Astrocyte (in vitro differentiated cells and primary cell): ENCODE results near the gene PLOD1. TPM values are rescaled to one million over a fixed set of nuclear protein-coding genes. Genes with fewer than 3 reads are reported as not detected.
"Not testable (repeated sequence)": the region's sequence is repeated elsewhere in the genome, so short reads cannot be mapped to it uniquely, and the experiment has no call there.

ENCODE experiments used
- DNase-seq: peaks from one replicate; pipeline ENCODE4 v3.0.0-alpha.2; 2010; ENCODE audit warnings: low read depth
- FAIRE-seq: peaks from 2 replicates; lab custom pipeline; 2011; peaks lifted over from hg19 to GRCh38; lab: Jason Lieb, UNC
- H2AFZ ChIP-seq: 2 replicates; pipeline ENCODE4 v1.6.0; 2012; ENCODE audit warnings: low read depth, low read length, inconsistent platforms
- H3K27ac ChIP-seq: 2 replicates; pipeline ENCODE4 v1.5.1; 2011; ENCODE audit warnings: low read depth, low read length, inconsistent platforms
- H3K27me3 ChIP-seq: 2 replicates; pipeline ENCODE4 v1.6.0; 2011; ENCODE audit warnings: low read length, inconsistent platforms; ENCODE audit not compliant: insufficient read depth
- H3K36me3 ChIP-seq: 2 replicates; pipeline ENCODE4 v1.5.1; 2011; ENCODE audit warnings: low read length, inconsistent platforms; ENCODE audit not compliant: insufficient read depth
- H3K4me1 ChIP-seq: 2 replicates; pipeline ENCODE4 v1.5.1; 2011; ENCODE audit warnings: low read length, inconsistent platforms; ENCODE audit not compliant: insufficient read depth
- H3K4me2 ChIP-seq: 2 replicates; pipeline ENCODE4 v1.6.0; 2012; ENCODE audit warnings: low read length, inconsistent platforms
- H3K4me3 ChIP-seq: 2 replicates; pipeline ENCODE4 v1.5.1; 2011; ENCODE audit warnings: low read depth, mild to moderate bottlenecking, low read length, inconsistent platforms; ENCODE audit not compliant: insufficient read depth
- H3K79me2 ChIP-seq: 2 replicates; pipeline ENCODE4 v1.6.0; 2012; ENCODE audit warnings: mild to moderate bottlenecking, low read length, inconsistent platforms; ENCODE audit not compliant: insufficient read depth
- H3K9ac ChIP-seq: 2 replicates; pipeline ENCODE4 v1.6.0; 2012; ENCODE audit warnings: mild to moderate bottlenecking, low read length, inconsistent platforms
- H3K9me3 ChIP-seq: 2 replicates; pipeline ENCODE4 v1.5.1; 2012; ENCODE audit warnings: low read depth, mild to moderate bottlenecking, low read length, inconsistent platforms; ENCODE audit not compliant: insufficient read depth
- H4K20me1 ChIP-seq: 2 replicates; pipeline ENCODE4 v1.6.0; 2012; ENCODE audit warnings: low read length, inconsistent platforms; ENCODE audit not compliant: insufficient read depth
- H3K27ac Mint-ChIP-seq: one replicate; pipeline ENCODE4 v1.8.0; 2021; ENCODE audit warnings: mild to moderate bottlenecking, mixed read lengths; ENCODE audit not compliant: unreplicated experiment
- H3K27me3 Mint-ChIP-seq: one replicate; pipeline ENCODE4 v1.8.0; 2021; ENCODE audit warnings: low read depth, mixed read lengths; ENCODE audit not compliant: unreplicated experiment
- H3K36me3 Mint-ChIP-seq: one replicate; pipeline ENCODE4 v1.8.0; 2021; ENCODE audit warnings: low read depth, mixed read lengths; ENCODE audit not compliant: unreplicated experiment
- H3K4me1 Mint-ChIP-seq: one replicate; pipeline ENCODE4 v1.8.0; 2021; ENCODE audit warnings: low read depth, mixed read lengths; ENCODE audit not compliant: unreplicated experiment
- H3K4me3 Mint-ChIP-seq: one replicate; pipeline ENCODE4 v1.8.0; 2021; ENCODE audit warnings: mild to moderate bottlenecking, moderate library complexity, mixed read lengths; ENCODE audit not compliant: unreplicated experiment
- H3K9me3 Mint-ChIP-seq: one replicate; pipeline ENCODE4 v1.8.0; 2021; ENCODE audit warnings: mild to moderate bottlenecking, mixed read lengths; ENCODE audit not compliant: unreplicated experiment
- CTCF ChIP-seq: IDR thresholded peaks from 2 replicates; pipeline ENCODE4 v1.5.1; 2011; ENCODE audit warnings: low read depth, mild to moderate bottlenecking, inconsistent platforms, low read length, moderate library complexity; ENCODE audit not compliant: insufficient read depth
- EZH2 ChIP-seq: IDR thresholded peaks from 2 replicates; pipeline ENCODE4 v1.6.1; 2012; ENCODE audit warnings: mild to moderate bottlenecking, low read length, inconsistent platforms; ENCODE audit not compliant: insufficient read depth
- total RNA-seq: library from RNA; stranded (reverse); gene quantifications from 2 replicates; pipeline ENCODE4 v1.2.1, GENCODE V29; 2021

The PLOD1 gene
- total RNA-seq, 1 donor from 2014 or later, result 375 TPM

- H3K9me3 ChIP-seq, result no peaks in the 10 kb centered on the region
- Mint-ChIP-seq H3K27me3 (peaks cover 14% of the 10 kb centered on the region), H3K36me3 (no peaks in the 10 kb centered on the region), H3K9me3 (no peaks in the 10 kb centered on the region), H3K27ac (no peak overlapping the region), H3K4me1 (peaks cover 2% of the 10 kb centered on the region), H3K4me3 (no peak overlapping the region)
- peaks cover 2% of the 10 kb centered on the region for H4K20me1 ChIP-seq
- H3K36me3 ChIP-seq, result no peaks in the 10 kb centered on the region
- no peaks in the 10 kb centered on the region for H3K79me2 ChIP-seq
- H3K9ac ChIP-seq, result no peak overlapping the region
- DNase-seq (no peak), FAIRE-seq (no peak)
- H3K27me3 ChIP-seq, result peaks cover 21% of the 10 kb centered on the region
- H3K4me3 ChIP-seq, result no peak overlapping the region
- H3K4me2 ChIP-seq, result no peak overlapping the region
- H3K27ac ChIP-seq, result no peak overlapping the region
- H3K4me1 ChIP-seq, result no peaks in the 10 kb centered on the region
- no peak overlapping the region for H2AFZ ChIP-seq
- no peak for TF ChIP-seq EZH2
- no peak for TF ChIP-seq CTCF
Measured at GRCh38 chr1:11903210-11903609, 31.3 kb upstream of the PLOD1 start.

GRCh38 chr1:11904156-11904555 lies 30.4 kb upstream of the PLOD1 start:
- not testable (repeated sequence) for H3K4me2 ChIP-seq, H3K9me3 ChIP-seq, FAIRE-seq, H3K36me3 ChIP-seq, H3K4me1 ChIP-seq, H3K27ac Mint-ChIP-seq, H2AFZ ChIP-seq, H3K27ac ChIP-seq, H4K20me1 ChIP-seq, H3K4me1 Mint-ChIP-seq, H3K9ac ChIP-seq, H3K4me3 Mint-ChIP-seq, H3K36me3 Mint-ChIP-seq, H3K79me2 ChIP-seq, DNase-seq, H3K9me3 Mint-ChIP-seq, H3K4me3 ChIP-seq
- H3K27me3 Mint-ChIP-seq, result peaks cover 11% of the 10 kb centered on the region
- peaks cover 14% of the 10 kb centered on the region for H3K27me3 ChIP-seq

GRCh38 chr1:11904978-11905377 lies 29.5 kb upstream of the PLOD1 start:
- H3K4me1 Mint-ChIP-seq, result peaks cover 2% of the 10 kb centered on the region
- Histone ChIP-seq H3K4me3 (no peak overlapping the region), H4K20me1 (no peaks in the 10 kb centered on the region), H3K4me1 (peaks cover 4% of the 10 kb centered on the region), H3K27me3 (peaks cover 8% of the 10 kb centered on the region), H3K36me3 (no peaks in the 10 kb centered on the region), H3K9ac (no peak overlapping the region), H2AFZ (no peak overlapping the region), H3K27ac (no peak overlapping the region), H3K79me2 (no peaks in the 10 kb centered on the region), H3K4me2 (no peak overlapping the region), H3K9me3 (no peaks in the 10 kb centered on the region)
- no peaks in the 10 kb centered on the region for H3K9me3 Mint-ChIP-seq
- no peak for DNase-seq
- FAIRE-seq, result no peak
- TF ChIP-seq EZH2 (no peak), CTCF (no peak)
- H3K27me3 Mint-ChIP-seq, result peaks cover 4% of the 10 kb centered on the region
- no peak overlapping the region for H3K4me3 Mint-ChIP-seq
- H3K27ac Mint-ChIP-seq, result no peak overlapping the region
- no peaks in the 10 kb centered on the region for H3K36me3 Mint-ChIP-seq
